Measurements from ENCODE around the gene TMEM100. TPM values are rescaled to one million over a fixed set of nuclear protein-coding genes. Genes with fewer than 3 reads are reported as not detected.
A peak's percentile ranks its signal among the peaks of the same experiment; 100 is the strongest.

TMEM100 gene
- total RNA-seq, 1 experiment from 2014 or later: 1.3 TPM

DNA sequence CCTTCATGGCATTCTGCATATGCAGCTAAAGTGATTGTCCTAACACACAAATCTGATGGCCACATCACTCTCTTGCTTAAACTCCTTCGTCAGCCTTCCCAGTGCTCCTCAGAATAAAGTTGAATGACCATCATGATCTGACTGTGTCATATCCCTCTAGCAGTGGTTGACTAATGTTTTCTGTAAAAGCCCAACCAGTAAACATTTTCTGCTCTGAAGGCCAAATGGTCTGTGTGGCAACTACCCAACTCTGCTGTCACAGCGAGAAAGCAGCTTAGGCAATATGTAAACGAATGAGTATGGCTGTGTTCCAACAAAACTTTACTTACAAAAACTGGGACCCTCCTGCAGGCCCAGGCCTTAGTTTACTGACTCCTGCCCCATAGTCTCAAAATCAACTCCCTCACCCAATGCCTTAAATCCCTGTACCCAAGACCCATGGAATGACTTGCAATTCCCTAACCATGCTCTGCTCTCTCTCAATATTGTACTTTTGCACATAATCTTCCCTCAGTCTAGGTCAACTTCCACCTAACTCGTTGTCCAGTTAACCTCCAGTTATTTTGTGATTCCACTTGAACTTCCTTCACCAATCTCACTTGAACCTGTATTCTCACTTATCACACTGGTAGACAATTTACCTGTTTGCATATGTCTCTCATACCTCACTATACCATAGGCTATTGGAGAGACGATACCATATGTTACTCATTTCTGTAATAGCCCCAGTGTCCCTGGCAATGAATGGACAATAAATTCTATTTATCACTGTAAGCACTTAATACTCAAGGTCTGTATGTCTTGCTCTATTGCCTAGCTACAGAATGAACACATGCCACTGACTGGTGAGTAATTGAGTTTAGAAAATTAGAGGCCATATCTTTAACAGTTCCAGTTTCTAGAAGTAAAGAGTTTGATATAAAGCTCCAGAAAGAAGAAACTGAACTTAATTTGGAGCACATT lies 29.1 kb downstream of the TMEM100 start:
- no peak overlapping the region for H3K4me3 ChIP-seq
- peaks cover 35% of the 10 kb centered on the region for H3K4me1 ChIP-seq
- H3K36me3 ChIP-seq: no peaks in the 10 kb centered on the region
- no peak overlapping the region for H3K27ac ChIP-seq
- H3K9me3 ChIP-seq (replicated peaks): no peaks in the 10 kb centered on the region
- no peaks in the 10 kb centered on the region for H3K27me3 ChIP-seq
- DNase-seq: no peak

DNA sequence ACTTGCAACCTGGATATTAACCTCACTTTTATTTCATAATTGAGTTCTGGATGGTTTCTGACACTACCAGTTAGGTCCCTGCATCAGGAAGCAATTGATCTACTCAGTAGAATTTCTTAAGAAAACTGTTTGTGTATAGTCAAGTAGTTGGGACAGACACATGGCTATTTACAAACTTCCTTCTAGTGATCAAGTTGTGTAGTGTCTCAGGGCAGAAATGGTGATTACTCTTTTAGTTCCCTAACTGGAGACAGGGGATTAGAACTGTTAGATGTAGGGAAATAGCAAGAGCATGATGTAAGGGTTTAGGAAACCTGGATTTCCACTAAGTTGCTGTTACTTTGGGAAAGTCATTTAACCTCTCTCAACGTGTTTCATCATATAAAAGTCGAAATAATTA lies 30.4 kb downstream of the TMEM100 start:
- peaks cover 35% of the 10 kb centered on the region for H3K4me1 ChIP-seq
- DNase-seq: no peak
- H3K27ac ChIP-seq: no peak overlapping the region
- no peaks in the 10 kb centered on the region for H3K27me3 ChIP-seq
- no peak overlapping the region for H3K4me3 ChIP-seq
- H3K36me3 ChIP-seq: no peaks in the 10 kb centered on the region
- no peaks in the 10 kb centered on the region for H3K9me3 ChIP-seq (replicated peaks)

DNA sequence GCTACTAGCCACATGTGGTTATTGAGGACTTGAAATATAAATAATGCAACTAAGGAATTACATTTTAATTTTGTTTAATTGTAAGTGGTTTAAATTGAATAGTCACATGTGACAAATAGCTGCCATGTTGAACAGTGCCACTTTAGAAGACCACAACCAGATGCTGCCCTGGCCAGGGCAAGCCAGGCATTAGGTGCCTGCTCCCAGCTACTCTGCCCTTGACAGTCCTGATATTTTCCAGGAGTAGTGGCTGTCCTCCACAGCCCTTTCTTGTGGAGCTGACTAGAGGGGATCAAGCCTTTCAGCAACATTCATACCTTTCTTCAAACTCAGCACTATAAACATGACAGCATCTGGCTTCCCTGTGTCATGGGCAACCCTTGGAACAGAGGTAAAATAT lies 31.0 kb downstream of the TMEM100 start:
- no peak overlapping the region for H3K27ac ChIP-seq
- no peaks in the 10 kb centered on the region for H3K27me3 ChIP-seq
- H3K9me3 ChIP-seq (replicated peaks): no peaks in the 10 kb centered on the region
- H3K4me3 ChIP-seq: no peak overlapping the region
- no peak for DNase-seq
- H3K36me3 ChIP-seq: no peaks in the 10 kb centered on the region
- H3K4me1 ChIP-seq: peaks cover 35% of the 10 kb centered on the region

GRCh38 chr17:55690105-55690508 lies 32.6 kb downstream of the TMEM100 start:
- peak in 1 of 2 experiments; percentile 48 for DNase-seq
- Histone ChIP-seq H3K36me3 (no peaks in the 10 kb centered on the region), H3K4me3 (no peak overlapping the region), H3K4me1 (peaks cover 29% of the 10 kb centered on the region), H3K9me3 (replicated peaks) (no peaks in the 10 kb centered on the region), H3K27me3 (no peaks in the 10 kb centered on the region), H3K27ac (peak overlapping the region; percentile 23; the same call in 1 of the 2 replicates)

DNA sequence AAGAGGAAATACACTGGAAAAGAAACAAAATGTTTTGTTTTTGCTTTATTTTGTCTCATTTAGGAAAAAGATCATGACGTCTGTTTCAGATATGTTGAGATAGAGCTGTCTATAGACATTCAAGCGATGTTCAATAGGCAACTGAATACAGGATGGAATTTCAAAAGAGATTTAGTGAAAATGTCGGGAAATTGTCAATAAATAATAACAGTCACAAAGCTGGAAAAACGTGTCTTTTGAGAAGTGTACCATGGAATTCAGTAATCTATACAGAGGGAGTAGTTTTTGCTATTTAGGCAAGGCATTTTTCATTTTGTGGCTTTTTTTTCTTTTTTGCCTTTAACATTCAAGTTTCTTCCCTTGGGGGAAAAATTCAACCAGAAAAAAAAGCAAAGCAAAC lies 33.0 kb downstream of the TMEM100 start:
- Histone ChIP-seq H3K4me3 (no peak overlapping the region), H3K27ac (peak overlapping the region; percentile 23; the same call in 1 of the 2 replicates), H3K36me3 (no peaks in the 10 kb centered on the region), H3K4me1 (peaks cover 26% of the 10 kb centered on the region), H3K9me3 (replicated peaks) (no peaks in the 10 kb centered on the region), H3K27me3 (no peaks in the 10 kb centered on the region)
- no peak for DNase-seq

DNA sequence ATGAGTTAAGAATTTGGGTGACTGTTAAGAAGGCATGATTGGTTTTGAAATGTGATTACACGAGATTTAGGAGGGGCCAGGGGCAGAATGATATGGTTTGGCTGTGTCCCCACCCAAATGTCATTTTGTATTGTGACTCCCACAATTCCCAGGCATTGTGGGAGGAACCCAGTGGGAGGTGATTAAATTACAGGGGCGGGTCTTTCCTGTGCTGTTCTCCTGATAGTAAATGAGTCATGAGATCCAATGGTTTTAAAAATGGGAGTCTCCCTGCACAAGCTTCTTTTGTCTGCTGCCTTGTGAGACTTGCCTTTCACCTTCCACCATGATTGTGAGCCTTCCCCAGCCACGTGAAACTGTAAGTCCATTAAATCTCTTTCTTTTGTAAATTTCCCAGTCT lies 34.6 kb downstream of the TMEM100 start:
- Histone ChIP-seq H3K36me3 (no peaks in the 10 kb centered on the region), H3K4me1 (peaks cover 20% of the 10 kb centered on the region), H3K27ac (no peak overlapping the region), H3K27me3 (no peaks in the 10 kb centered on the region), H3K4me3 (no peak overlapping the region), H3K9me3 (replicated peaks) (no peaks in the 10 kb centered on the region)
- no peak for DNase-seq

- H3K27ac ChIP-seq: no peak overlapping the region
- H3K9me3 ChIP-seq (replicated peaks): no peaks in the 10 kb centered on the region
- no peak overlapping the region for H3K4me3 ChIP-seq
- H3K4me1 ChIP-seq: peaks cover 20% of the 10 kb centered on the region
- no peaks in the 10 kb centered on the region for H3K27me3 ChIP-seq
- H3K36me3 ChIP-seq: no peaks in the 10 kb centered on the region
- no peak for DNase-seq
Observed at GRCh38 chr17:55687037-55687436, 35.6 kb downstream of the TMEM100 start.

DNA sequence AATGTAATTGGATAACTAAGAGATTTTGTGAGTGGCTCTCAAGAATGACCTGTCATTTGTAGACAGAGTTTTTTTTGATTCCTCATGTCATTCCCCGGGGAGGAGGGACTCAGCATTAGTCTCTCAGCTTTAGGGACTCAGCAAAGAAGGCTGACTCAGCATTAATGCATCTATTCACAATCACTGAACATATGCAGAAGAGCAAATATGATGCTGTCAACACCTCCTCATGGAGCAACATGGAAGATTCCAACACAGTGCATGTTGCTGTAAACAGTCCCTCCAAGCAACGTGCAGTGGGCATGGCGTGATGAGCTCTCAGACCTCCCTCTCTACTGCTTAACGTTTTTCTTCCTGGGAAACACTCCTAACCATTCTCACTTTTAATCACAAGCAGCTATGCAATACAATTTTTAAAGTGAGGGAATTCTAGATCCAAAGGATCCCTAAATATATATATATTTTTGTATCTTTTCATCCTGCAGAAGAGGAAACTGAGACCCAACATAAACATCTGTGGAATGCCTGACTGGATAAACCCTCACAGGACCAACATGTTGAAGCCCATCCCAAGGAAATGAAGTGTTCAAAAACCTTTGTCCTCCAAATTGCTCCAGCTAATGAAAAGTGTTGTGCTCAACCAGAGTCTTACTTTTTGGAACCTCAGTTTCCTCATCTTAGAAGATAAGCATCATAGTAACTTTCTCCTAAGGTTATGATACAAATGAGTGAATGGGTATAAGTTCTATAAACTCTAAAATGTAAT lies 38.9 kb downstream of the TMEM100 start:
- no peaks in the 10 kb centered on the region for H3K9me3 ChIP-seq (replicated peaks)
- no peaks in the 10 kb centered on the region for H3K36me3 ChIP-seq
- H3K4me3 ChIP-seq: no peak overlapping the region
- H3K4me1 ChIP-seq: no peaks in the 10 kb centered on the region
- no peak overlapping the region for H3K27ac ChIP-seq
- no peaks in the 10 kb centered on the region for H3K27me3 ChIP-seq
- DNase-seq: no peak

DNA sequence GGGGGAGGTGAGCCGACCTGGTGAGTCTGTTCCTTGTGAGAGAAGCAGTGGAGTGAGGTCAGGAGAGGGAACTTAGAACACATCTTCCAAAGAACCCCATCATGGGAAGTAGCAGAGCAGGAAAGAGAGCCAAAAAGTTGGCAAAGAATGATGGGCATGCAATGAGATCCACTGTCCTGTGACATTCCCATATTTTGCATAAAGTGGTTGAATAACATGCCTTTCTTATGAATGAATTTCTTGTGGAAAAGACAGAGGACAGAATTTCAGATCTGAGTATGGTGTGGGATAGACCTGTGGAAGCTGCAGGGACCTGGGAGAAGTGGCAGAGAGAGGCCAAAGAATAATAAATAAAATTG lies 41.3 kb downstream of the TMEM100 start:
- Histone ChIP-seq H3K36me3 (no peaks in the 10 kb centered on the region), H3K4me3 (no peak overlapping the region), H3K27me3 (no peaks in the 10 kb centered on the region), H3K4me1 (no peaks in the 10 kb centered on the region), H3K9me3 (replicated peaks) (no peaks in the 10 kb centered on the region), H3K27ac (no peak overlapping the region)
- DNase-seq: no peak

GRCh38 chr17:55680686-55681341 lies 41.9 kb downstream of the TMEM100 start:
- no peaks in the 10 kb centered on the region for H3K27me3 ChIP-seq
- H3K9me3 ChIP-seq (replicated peaks): no peaks in the 10 kb centered on the region

DNA sequence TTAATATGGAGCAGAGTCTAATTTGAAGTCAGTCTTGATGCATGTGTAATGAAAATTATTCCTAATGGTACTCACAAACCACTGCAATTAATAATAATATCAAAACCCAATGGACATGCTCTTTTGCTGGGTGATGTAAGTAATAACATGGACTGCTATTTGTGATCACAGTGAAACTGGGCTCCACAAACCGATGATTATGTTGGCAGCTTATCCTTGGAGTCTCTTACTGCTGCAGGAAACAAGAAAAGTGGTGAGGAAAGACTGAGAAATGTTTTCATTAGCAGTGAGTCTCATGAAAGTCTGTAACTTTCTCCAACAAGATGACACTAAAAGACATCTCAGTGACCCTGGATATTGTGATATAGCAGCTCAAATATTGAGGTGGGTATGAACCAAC lies 45.2 kb downstream of the TMEM100 start:
- Histone ChIP-seq H3K4me3 (no peak overlapping the region), H3K9me3 (replicated peaks) (no peaks in the 10 kb centered on the region), H3K4me1 (no peaks in the 10 kb centered on the region), H3K27ac (no peak overlapping the region), H3K36me3 (no peaks in the 10 kb centered on the region), H3K27me3 (no peaks in the 10 kb centered on the region)
- no peak for DNase-seq

More at GRCh38 chr17:55680686-55681341, 41.9 kb downstream of the TMEM100 start:
- Histone ChIP-seq H3K4me1 (no peaks in the 10 kb centered on the region), H3K36me3 (no peaks in the 10 kb centered on the region), H3K27ac (no peak overlapping the region), H3K4me3 (no peak overlapping the region)
- DNase-seq: no peak

GRCh38 chr17:55676274-55676673 lies 46.4 kb downstream of the TMEM100 start:
- H3K4me3 ChIP-seq: no peak overlapping the region
- no peaks in the 10 kb centered on the region for H3K27me3 ChIP-seq
- no peak for DNase-seq
- no peaks in the 10 kb centered on the region for H3K9me3 ChIP-seq (replicated peaks)
- H3K36me3 ChIP-seq: no peaks in the 10 kb centered on the region
- no peak overlapping the region for H3K27ac ChIP-seq
- H3K4me1 ChIP-seq: no peaks in the 10 kb centered on the region

DNA sequence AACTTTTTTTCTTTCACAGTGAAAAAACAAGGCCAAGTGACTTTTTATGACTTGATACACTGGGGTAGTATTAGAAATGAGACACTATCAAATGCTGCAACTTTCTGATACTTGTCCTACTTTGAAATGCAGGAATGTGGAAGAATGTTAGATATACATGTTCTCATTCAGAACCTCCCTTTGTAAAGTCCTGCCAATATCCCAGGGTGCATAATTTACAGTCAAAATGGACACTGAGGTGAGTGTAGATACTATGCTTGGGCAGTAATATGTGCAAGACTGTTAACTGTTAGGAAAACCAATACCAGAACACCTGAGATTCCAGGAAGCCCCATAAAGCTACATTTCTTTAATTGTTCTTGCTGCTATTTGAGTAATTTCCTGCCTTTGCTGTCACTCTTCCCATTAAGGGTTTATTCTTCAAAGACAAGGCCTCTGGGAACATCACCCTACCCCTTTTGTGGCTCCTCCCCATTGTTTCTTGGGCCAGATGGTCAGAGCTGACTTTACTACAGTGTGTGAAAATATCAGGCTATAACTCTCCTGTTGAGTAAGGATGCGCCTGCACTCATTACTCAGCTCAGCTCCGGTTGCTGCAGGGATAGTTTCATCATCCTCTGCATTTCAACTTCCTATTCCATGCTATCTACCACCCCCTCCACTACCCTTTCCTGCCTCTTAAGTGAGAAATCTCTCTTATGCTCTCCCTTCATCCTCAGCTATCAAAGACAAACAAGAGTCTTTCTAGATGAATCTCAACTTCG lies 48.7 kb downstream of the TMEM100 start:
- Histone ChIP-seq H3K27me3 (no peaks in the 10 kb centered on the region), H3K27ac (no peak overlapping the region), H3K4me1 (no peaks in the 10 kb centered on the region), H3K4me3 (no peak overlapping the region), H3K36me3 (no peaks in the 10 kb centered on the region), H3K9me3 (replicated peaks) (no peaks in the 10 kb centered on the region)
- no peak for DNase-seq

Measured in SJCRH30 (cell line).